ENCODE data around the gene SYNPR. TPM values are rescaled to one million over a fixed set of nuclear protein-coding genes. Genes with fewer than 3 reads are reported as not detected.

SYNPR gene
- total RNA-seq, 6 experiments from 2014 or later: not detected

- intact Hi-C loops (cut with DNase I): no loop called here
Observed at GRCh38 chr3:63438826-63439371, 160.8 kb downstream of the SYNPR start.

DNA sequence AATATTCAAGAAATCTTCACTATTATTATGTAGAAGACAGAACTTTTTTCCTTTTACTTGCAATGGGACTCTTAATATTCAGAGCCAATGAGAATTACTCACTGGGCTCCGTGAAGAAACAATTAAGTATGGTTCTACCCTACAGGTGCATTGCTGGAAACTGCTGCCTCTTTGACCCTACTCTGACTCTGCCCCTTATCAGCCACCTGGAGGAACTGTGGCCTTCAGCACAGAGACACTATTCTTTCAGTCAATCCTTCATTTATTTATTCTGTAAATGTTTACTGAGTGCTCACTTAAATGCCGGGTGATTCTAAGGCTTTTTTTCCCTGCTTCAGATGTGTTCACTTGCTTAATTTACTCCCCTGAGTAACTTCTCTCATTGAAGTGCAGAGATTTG is 163.2 kb downstream of the SYNPR start:
- TF ChIP-seq, protein P1, sequence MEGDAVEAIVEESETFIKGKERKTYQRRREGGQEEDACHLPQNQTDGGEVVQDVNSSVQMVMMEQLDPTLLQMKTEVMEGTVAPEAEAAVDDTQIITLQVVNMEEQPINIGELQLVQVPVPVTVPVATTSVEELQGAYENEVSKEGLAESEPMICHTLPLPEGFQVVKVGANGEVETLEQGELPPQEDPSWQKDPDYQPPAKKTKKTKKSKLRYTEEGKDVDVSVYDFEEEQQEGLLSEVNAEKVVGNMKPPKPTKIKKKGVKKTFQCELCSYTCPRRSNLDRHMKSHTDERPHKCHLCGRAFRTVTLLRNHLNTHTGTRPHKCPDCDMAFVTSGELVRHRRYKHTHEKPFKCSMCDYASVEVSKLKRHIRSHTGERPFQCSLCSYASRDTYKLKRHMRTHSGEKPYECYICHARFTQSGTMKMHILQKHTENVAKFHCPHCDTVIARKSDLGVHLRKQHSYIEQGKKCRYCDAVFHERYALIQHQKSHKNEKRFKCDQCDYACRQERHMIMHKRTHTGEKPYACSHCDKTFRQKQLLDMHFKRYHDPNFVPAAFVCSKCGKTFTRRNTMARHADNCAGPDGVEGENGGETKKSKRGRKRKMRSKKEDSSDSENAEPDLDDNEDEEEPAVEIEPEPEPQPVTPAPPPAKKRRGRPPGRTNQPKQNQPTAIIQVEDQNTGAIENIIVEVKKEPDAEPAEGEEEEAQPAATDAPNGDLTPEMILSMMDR (IDR thresholded peaks at IDR 0.05): no peak
- no peak for TF ChIP-seq POLR2A (IDR thresholded peaks at IDR 0.05)
- Histone ChIP-seq H3K4me1 (no peaks in the 10 kb centered on the region), H3K27ac (no peak overlapping the region), H3K4me3 (no peak overlapping the region), H3K9me3 (no peaks in the 10 kb centered on the region), H3K27me3 (no peaks in the 10 kb centered on the region), H3K36me3 (no peaks in the 10 kb centered on the region)
- intact Hi-C loops (cut with DNase I): no loop called here
- ATAC-seq (no peak), DNase-seq (no peak)
- WGBS (ENCODE audit: insufficient coverage, low coverage, low lambda C conversion rate, missing lambda C conversion rate): 8% methylated on average over 2 of the region's 2 CpGs

More at GRCh38 chr3:63438826-63439371, 160.8 kb downstream of the SYNPR start:
- no peaks in the 10 kb centered on the region for H3K36me3 ChIP-seq
- no peaks in the 10 kb centered on the region for H3K9me3 ChIP-seq
- ATAC-seq (no peak), DNase-seq (no peak)
- no peak for TF ChIP-seq POLR2A (IDR thresholded peaks at IDR 0.05)
- TF ChIP-seq, protein P1 (IDR thresholded peaks at IDR 0.05): no peak
- H3K4me1 ChIP-seq: no peaks in the 10 kb centered on the region
- no peaks in the 10 kb centered on the region for H3K27me3 ChIP-seq
- H3K4me3 ChIP-seq: no peak overlapping the region
- H3K27ac ChIP-seq: no peak overlapping the region

- TF ChIP-seq POLR2A (IDR thresholded peaks at IDR 0.05): no peak
- no peak overlapping the region for H3K4me3 ChIP-seq
Observed at GRCh38 chr3:63442918-63443317, 164.8 kb downstream of the SYNPR start.

GRCh38 chr3:63450023-63450422 is 171.9 kb downstream of the SYNPR start:
- intact Hi-C loops (cut with DNase I): no loop called here
- WGBS (ENCODE audit: insufficient coverage, low coverage, low lambda C conversion rate, missing lambda C conversion rate): 40% methylated on average over 1 of the region's 3 CpGs
- H3K27ac ChIP-seq: no peak overlapping the region

More at GRCh38 chr3:63442918-63443317, 164.8 kb downstream of the SYNPR start:
- no peak overlapping the region for H3K27ac ChIP-seq
- DNase-seq (no peak), ATAC-seq (no peak)
- H3K36me3 ChIP-seq: no peaks in the 10 kb centered on the region
- WGBS (ENCODE audit: insufficient coverage, low coverage, low lambda C conversion rate, missing lambda C conversion rate): 7% methylated on average over 3 of the region's 3 CpGs
- H3K27me3 ChIP-seq: no peaks in the 10 kb centered on the region
- H3K4me1 ChIP-seq: no peaks in the 10 kb centered on the region
- intact Hi-C loops (cut with DNase I): no loop called here
- no peaks in the 10 kb centered on the region for H3K9me3 ChIP-seq

DNA sequence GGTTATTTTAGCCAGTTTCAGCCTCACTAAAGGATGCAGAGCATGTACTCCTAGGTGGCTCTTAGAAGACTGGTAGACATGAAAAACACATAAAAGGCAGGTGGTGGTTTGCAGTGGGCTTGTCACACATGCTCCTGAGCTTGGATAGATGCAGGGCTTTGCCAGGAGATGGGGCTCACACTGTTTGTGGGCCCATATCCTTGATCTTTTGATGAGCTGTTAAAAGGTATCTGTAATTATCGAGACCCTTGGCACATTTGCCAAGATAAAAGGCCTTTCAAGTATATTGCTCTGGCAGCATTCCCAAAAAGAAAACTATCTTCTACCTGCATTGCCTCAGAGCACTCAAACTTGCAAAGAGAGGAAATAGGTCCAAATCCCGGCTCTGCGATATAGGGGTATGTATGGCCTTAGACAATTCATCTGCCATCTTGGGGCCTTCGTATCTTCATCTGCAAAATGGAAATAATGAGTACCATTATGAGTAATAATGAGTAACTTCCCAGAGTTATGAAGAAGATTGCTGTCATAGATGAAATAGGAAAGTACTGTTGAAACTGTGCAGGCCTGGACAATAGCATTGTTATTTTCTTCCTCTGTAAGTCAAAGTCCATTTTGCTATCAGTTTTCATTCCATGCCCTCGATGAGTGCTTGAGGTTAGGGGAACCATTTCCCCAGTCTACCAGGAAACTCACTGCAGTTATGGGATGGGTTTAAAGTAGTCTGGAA is 172.7 kb downstream of the SYNPR start:
- DNase-seq (no peak), ATAC-seq (no peak)
- Histone ChIP-seq H3K27me3 (no peaks in the 10 kb centered on the region), H3K4me1 (no peaks in the 10 kb centered on the region), H3K9me3 (no peaks in the 10 kb centered on the region), H3K27ac (no peak overlapping the region), H3K36me3 (no peaks in the 10 kb centered on the region), H3K4me3 (no peak overlapping the region)
- 59% methylated on average over 5 of the region's 5 CpGs for WGBS (ENCODE audit: insufficient coverage, low coverage, low lambda C conversion rate, missing lambda C conversion rate)
- no peak for TF ChIP-seq POLR2A (IDR thresholded peaks at IDR 0.05)
- TF ChIP-seq, protein P1 (IDR thresholded peaks at IDR 0.05): no peak
- intact Hi-C loops (cut with DNase I): no loop called here

More at GRCh38 chr3:63450023-63450422, 171.9 kb downstream of the SYNPR start:
- Histone ChIP-seq H3K4me1 (no peaks in the 10 kb centered on the region), H3K36me3 (no peaks in the 10 kb centered on the region), H3K9me3 (no peaks in the 10 kb centered on the region), H3K4me3 (no peak overlapping the region), H3K27me3 (no peaks in the 10 kb centered on the region)
- DNase-seq: no peak
- TF ChIP-seq, protein P1 (IDR thresholded peaks at IDR 0.05): no peak
- no peak for TF ChIP-seq POLR2A (IDR thresholded peaks at IDR 0.05)
- ATAC-seq: no peak

Measured in right lobe of liver (tissue), 6 donors.